ENCODE data around the gene NBEA.

NBEA gene

DNA sequence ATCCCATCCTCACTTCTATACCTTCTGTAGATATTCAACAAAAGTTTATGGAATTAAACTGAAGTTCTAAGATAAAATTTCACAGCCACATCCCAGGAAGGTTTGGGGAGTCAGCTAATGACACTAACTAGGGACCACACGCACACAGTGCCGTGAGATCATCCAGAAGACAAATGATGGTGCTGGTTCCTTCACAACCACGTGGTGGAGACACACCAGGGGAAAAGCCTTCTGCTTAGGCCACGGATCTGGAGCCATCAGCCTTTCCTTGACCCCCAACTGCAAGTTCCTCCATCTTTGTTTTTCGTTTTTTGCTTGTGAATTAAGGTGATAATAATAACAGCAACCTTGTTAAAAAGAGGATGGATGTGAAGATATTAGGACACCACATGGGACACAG is 776.0 kb downstream of the NBEA start:
- no peak for DNase-seq

- DNase-seq = no peak
These were observed 778.2 kb downstream of the NBEA start for GRCh38 chr13:35720290-35720689.

DNA sequence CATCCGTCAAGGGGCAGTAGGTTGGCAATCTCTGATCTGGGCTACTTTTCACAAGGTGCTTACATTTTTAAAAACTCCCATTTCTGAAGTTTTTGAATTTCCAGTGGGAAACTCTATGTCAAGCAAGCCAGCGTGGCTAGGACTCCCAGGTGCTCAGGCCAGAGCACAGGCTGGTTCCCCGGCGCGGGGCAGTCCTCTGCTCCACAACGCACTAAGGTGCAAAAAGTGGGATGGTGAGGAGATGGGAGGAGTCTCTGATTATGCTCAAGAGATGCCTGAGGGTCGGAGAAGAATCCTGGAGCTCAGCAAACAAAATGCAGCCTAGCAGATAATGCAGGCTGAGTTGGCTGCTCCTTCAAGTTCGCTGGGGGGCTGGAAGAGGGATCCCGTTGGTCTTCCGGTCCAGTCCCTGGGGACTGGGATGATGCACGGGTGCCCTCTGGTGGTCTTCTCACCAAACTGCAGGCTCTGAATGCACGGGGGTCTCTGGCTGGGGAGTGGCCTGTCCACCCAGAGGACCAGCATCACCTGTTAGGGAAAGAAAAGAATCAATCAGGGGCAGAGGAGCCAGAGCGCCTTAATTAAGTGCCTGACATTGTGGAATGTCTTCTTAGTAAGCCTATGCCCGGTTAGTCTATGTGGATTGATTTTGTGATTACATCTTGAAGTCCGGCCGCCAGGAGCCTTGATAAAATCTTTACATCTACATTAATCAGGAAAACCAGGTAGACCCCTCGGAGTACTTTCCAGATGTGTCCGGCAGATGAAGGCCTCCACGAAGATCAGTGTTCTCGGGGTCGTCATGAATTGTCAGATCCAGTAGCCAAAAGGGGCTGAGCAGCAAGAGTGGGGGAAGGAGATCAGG is 778.9 kb downstream of the NBEA start:
- no peak for DNase-seq
